ENCODE data around the gene FRG2B. TPM values are rescaled to one million over a fixed set of nuclear protein-coding genes. Genes with fewer than 3 reads are reported as not detected.
"Not testable (repeated sequence)": the region's sequence is repeated elsewhere in the genome, so short reads cannot be mapped to it uniquely, and the experiment has no call there.

Gene FRG2B
- total RNA-seq, 5 donors from 2014 or later (not counting 1 experiment from before 2014, with no cell fraction given): not detected

- CTCF ChIA-PET; H3K27ac ChIP-seq (ENCODE audit: low read length); ATAC-seq (replicated peaks in 1 of 4); H3K4me3 Mint-ChIP-seq; H3K36me3 Mint-ChIP-seq; H3K36me3 ChIP-seq (ENCODE audit: control insufficient read depth in 2 of 2, extremely low read depth in 1 of 2, insufficient read depth in 1 of 2, low read length in 1 of 2); H3K4me3 ChIP-seq (ENCODE audit: control insufficient read depth in 1 of 2, extremely low read depth in 1 of 2, low read length in 1 of 2); H3K27ac Mint-ChIP-seq; H3K4me1 Mint-ChIP-seq; H3K9me3 ChIP-seq; H3K27me3 ChIP-seq (replicated peaks in 1 of 2; ENCODE audit: control insufficient read depth in 2 of 2, extremely low read depth in 1 of 2, insufficient read depth in 2 of 2, low read length in 1 of 2); H3K4me1 ChIP-seq (ENCODE audit: control insufficient read depth in 1 of 2, extremely low read depth in 1 of 2, insufficient read depth in 2 of 2, low read length in 2 of 2); DNase-seq; POLR2A ChIA-PET: not testable (repeated sequence)
- peaks cover 9 to 23% of the 10 kb centered on the region in 2 donors for H3K27me3 Mint-ChIP-seq
- WGBS (ENCODE audit: insufficient coverage): no CpG with 5 or more reads among the region's 31 CpGs
- peaks cover 14 to 21% (median 14%) of the 10 kb centered on the region in 3 donors for H3K9me3 Mint-ChIP-seq
Observed at GRCh38 chr10:133577037-133577436, 49.6 kb downstream of the FRG2B start.

Other genes starting within 250 kb of the FRG2B start
- 10 to 100 TPM in 3 of 5 donors, 1 to 10 TPM in 2; 4.3 to 20.0 (median 14.5) TPM for gene PAOX, start 247.5 kb downstream of the FRG2B start, total RNA-seq
- gene MTG1, start 232.6 kb downstream of the FRG2B start, total RNA-seq: 10 to 100 TPM; 46.7 to 79.3 (median 69.4) TPM
- gene SPRN, start 202.2 kb downstream of the FRG2B start, total RNA-seq: under 1 TPM in 2 of 5 donors, not detected in 3; 0.06 to 0.12 TPM
- 10 to 100 TPM in 3 of 5 donors, 1 to 10 TPM in 2; 5.9 to 13.0 (median 12.1) TPM for gene SCART1, start 172.8 kb downstream of the FRG2B start, total RNA-seq
- 1 to 10 TPM; 2.4 to 4.7 (median 3.3) TPM for gene CYP2E1, start 99.4 kb downstream of the FRG2B start, total RNA-seq
- 1 to 10 TPM in 1 of 5 donors, under 1 TPM in 3, not detected in 1; 0.32 to 1.6 (median 0.59) TPM for gene SYCE1, start 61.2 kb downstream of the FRG2B start, total RNA-seq